DOHH2 (cell line): Measurements from ENCODE around the gene ZNF587.
"Not testable (repeated sequence)": the region's sequence is repeated elsewhere in the genome, so short reads cannot be mapped to it uniquely, and the experiment has no call there.

Source experiments
- H3F3A ChIP-seq: fragments of 200-600 bp; sonication (generic), shearing (Covaris generic); 2 replicates; pipeline ENCODE4 v1.6.0; 2016; ENCODE audit warnings: antibody characterized with exemption, mild to moderate bottlenecking; ENCODE audit not compliant: control insufficient read depth, insufficient read depth
- H3K27ac ChIP-seq: fragments of 200-600 bp; sonication (generic); 2 replicates; pipeline ENCODE4 v1.5.1; 2014; ENCODE audit warnings: low read depth, mild to moderate bottlenecking, low read length, moderate library complexity
- H3K27me3 ChIP-seq: fragments of 200-600 bp; sonication (generic); 2 replicates; pipeline ENCODE4 v1.6.1; 2014; ENCODE audit warnings: mild to moderate bottlenecking, low read length, mixed read lengths; ENCODE audit not compliant: control insufficient read depth
- H3K36me3 ChIP-seq: fragments of 200-600 bp; sonication (generic); 2 replicates; pipeline ENCODE4 v1.6.1; 2014; ENCODE audit warnings: mild to moderate bottlenecking, low read length, moderate library complexity, mixed read lengths; ENCODE audit not compliant: control insufficient read depth
- H3K4me1 ChIP-seq: fragments of 200-600 bp; sonication (generic); 2 replicates; pipeline ENCODE4 v1.6.1; 2014; ENCODE audit warnings: mild to moderate bottlenecking, low read length, mixed read lengths; ENCODE audit not compliant: control insufficient read depth
- H3K4me2 ChIP-seq: fragments of 200-600 bp; sonication (generic); 2 replicates; pipeline ENCODE4 v1.6.0; 2014; ENCODE audit warnings: mild to moderate bottlenecking, low read length, moderate library complexity
- H3K4me3 ChIP-seq: fragments of 200-600 bp; sonication (generic); 2 replicates; pipeline ENCODE4 v1.5.1; 2014; ENCODE audit warnings: mild to moderate bottlenecking, low read length, mixed read lengths
- H3K79me2 ChIP-seq: fragments of 200-600 bp; sonication (generic); 2 replicates; pipeline ENCODE4 v1.6.1; 2014; ENCODE audit warnings: mild to moderate bottlenecking, low read length, mixed read lengths; ENCODE audit not compliant: control insufficient read depth
- H3K9me2 ChIP-seq: fragments of 200-600 bp; sonication (generic); replicated peaks from 2 replicates; pipeline ENCODE4 v1.6.1; 2014; ENCODE audit warnings: mild to moderate bottlenecking, low read length, mixed read lengths; ENCODE audit not compliant: control insufficient read depth
- H3K9me3 ChIP-seq: fragments of 200-600 bp; sonication (generic); 2 replicates; pipeline ENCODE4 v1.6.1; 2014; ENCODE audit warnings: antibody characterized with exemption, low read length, mixed read lengths; ENCODE audit not compliant: control insufficient read depth, insufficient read depth
- H4K20me1 ChIP-seq: fragments of 200-600 bp; sonication (generic); 2 replicates; pipeline ENCODE4 v1.6.0; 2014; ENCODE audit warnings: low read depth, mild to moderate bottlenecking, antibody characterized with exemption, low read length, moderate library complexity; ENCODE audit not compliant: control insufficient read depth, insufficient read depth
- EZH2phosphoT487 ChIP-seq: fragments of 200-600 bp; sonication (generic); IDR thresholded peaks from 2 replicates; pipeline ENCODE4 v1.6.1; 2017; ENCODE audit warnings: borderline replicate concordance, mild to moderate bottlenecking, antibody characterized with exemption, low read length, moderate library complexity, mixed read lengths
- TF ChIP-seq, protein P1 (sequence below): fragments of 200-600 bp; sonication (generic); IDR thresholded peaks from one replicate; pipeline ENCODE4 v1.5.1; 2014; ENCODE audit warnings: antibody characterized with exemption, mild to moderate bottlenecking, low read depth, low read length; ENCODE audit not compliant: poor library complexity, severe bottlenecking

Gene ZNF587

DNA sequence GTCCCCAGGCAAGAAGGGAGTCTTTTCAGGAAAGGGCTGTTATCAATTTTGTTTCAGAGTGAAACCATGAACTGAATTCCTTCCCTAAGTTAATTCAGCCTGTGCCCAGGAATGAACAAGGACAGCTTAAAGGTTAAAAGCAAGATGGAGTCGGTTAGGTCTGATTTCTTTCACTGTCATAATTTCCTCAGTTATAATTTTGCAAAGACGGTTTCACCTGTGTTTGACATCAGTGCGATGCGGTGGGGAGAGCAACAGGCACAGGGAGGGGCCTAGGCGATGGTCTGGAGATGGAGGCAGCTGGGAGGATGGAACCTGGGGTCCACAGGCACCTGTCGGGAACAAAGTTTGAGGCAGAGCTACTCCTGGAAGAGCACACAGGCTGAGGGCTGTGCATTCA, 29.1 kb upstream of the ZNF587 start:
- Histone ChIP-seq H3F3A (no peaks in the 10 kb centered on the region), H3K4me2 (peak overlapping the region; percentile 73), H3K9me3 (peaks cover 3% of the 10 kb centered on the region; the same call in 1 of the 2 replicates), H3K79me2 (peaks cover 67% of the 10 kb centered on the region), H3K36me3 (peaks cover 51% of the 10 kb centered on the region), H3K27ac (no peak overlapping the region), H3K4me1 (peaks cover 15% of the 10 kb centered on the region), H3K9me2 (no peaks in the 10 kb centered on the region), H4K20me1 (no peaks in the 10 kb centered on the region), H3K27me3 (no peaks in the 10 kb centered on the region), H3K4me3 (peak overlapping the region; percentile 95)
- no peak for TF ChIP-seq EZH2phosphoT487
- TF ChIP-seq, protein P1, sequence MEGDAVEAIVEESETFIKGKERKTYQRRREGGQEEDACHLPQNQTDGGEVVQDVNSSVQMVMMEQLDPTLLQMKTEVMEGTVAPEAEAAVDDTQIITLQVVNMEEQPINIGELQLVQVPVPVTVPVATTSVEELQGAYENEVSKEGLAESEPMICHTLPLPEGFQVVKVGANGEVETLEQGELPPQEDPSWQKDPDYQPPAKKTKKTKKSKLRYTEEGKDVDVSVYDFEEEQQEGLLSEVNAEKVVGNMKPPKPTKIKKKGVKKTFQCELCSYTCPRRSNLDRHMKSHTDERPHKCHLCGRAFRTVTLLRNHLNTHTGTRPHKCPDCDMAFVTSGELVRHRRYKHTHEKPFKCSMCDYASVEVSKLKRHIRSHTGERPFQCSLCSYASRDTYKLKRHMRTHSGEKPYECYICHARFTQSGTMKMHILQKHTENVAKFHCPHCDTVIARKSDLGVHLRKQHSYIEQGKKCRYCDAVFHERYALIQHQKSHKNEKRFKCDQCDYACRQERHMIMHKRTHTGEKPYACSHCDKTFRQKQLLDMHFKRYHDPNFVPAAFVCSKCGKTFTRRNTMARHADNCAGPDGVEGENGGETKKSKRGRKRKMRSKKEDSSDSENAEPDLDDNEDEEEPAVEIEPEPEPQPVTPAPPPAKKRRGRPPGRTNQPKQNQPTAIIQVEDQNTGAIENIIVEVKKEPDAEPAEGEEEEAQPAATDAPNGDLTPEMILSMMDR = no peak

DNA sequence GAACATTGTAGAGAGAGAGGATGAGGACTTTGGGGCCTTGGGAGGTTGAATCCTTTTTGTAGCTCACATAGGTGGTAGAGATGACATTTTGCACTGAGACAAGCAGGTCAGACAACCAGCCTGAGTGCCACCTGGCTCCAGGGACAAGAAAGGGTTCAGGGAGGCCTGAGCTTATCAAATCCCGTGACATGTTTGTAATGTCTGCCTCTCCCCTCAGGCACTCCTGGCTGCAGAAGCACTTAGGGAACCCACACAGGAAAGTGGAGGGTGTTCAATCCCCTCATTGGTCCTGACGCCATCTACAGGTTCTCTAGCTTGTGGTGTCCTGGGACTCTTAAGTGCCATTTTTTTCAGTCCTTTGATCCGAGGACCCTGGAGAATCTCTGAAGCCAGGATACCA, 28.6 kb upstream of the ZNF587 start:
- not testable (repeated sequence) for H3K9me2 ChIP-seq, H4K20me1 ChIP-seq, H3K9me3 ChIP-seq, H3F3A ChIP-seq, H3K27ac ChIP-seq, H3K27me3 ChIP-seq
- Histone ChIP-seq H3K79me2 (peaks cover 72% of the 10 kb centered on the region), H3K4me3 (peak overlapping the region; percentile 95), H3K36me3 (peaks cover 56% of the 10 kb centered on the region), H3K4me1 (peaks cover 15% of the 10 kb centered on the region), H3K4me2 (peak overlapping the region; percentile 73; the same call in 1 of the 2 replicates)

DNA sequence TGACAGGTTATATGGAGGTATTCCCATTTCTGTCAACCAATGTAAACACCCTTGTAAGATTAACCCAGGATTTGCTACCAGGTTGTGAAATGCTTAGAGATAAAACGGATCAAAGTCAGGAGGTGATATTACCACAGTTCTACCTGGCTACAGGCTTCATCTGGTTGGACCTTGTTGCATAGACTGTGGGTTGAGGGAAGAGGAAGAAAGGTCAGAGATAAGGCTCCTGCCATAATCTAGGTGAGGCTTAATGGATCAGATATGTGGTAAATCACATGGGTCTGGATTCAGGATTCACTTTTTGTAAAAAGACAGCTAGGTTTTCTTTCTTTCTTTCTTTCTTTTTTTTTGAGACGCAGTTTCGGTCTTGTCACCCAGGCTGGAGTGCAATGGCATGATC, 28.2 kb upstream of the ZNF587 start:
- H3K9me2 ChIP-seq, H3K9me3 ChIP-seq, H3K4me3 ChIP-seq, H3K4me2 ChIP-seq, H4K20me1 ChIP-seq, H3K27ac ChIP-seq, H3F3A ChIP-seq, H3K27me3 ChIP-seq: not testable (repeated sequence)
- Histone ChIP-seq H3K4me1 (peaks cover 15% of the 10 kb centered on the region), H3K79me2 (peaks cover 76% of the 10 kb centered on the region), H3K36me3 (peaks cover 60% of the 10 kb centered on the region)

DNA sequence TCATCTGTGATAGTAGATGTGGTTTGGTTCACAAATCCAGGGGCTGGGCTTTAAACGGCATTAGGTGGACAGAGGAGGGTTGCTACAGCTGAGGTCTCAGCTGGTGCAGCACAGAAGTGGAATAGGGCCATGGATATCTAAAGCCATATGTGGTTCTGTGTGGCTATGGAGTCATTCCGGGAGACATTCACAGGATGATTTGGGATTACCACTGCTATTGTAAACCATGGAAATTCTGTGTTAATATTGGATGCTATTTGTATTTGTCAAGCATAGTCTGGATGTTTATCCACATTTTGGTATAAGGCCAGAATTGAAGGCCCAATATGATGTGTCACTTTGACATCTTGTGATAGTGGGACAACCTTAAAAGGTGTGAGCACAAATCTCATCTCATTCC, 26.5 kb upstream of the ZNF587 start:
- not testable (repeated sequence) for H3K27me3 ChIP-seq, H3K9me3 ChIP-seq, H3K27ac ChIP-seq, H3K4me3 ChIP-seq, H3K9me2 ChIP-seq, H3F3A ChIP-seq, H4K20me1 ChIP-seq, H3K4me2 ChIP-seq
- Histone ChIP-seq H3K4me1 (peaks cover 15% of the 10 kb centered on the region), H3K36me3 (peaks cover 66% of the 10 kb centered on the region), H3K79me2 (peaks cover 86% of the 10 kb centered on the region)

DNA sequence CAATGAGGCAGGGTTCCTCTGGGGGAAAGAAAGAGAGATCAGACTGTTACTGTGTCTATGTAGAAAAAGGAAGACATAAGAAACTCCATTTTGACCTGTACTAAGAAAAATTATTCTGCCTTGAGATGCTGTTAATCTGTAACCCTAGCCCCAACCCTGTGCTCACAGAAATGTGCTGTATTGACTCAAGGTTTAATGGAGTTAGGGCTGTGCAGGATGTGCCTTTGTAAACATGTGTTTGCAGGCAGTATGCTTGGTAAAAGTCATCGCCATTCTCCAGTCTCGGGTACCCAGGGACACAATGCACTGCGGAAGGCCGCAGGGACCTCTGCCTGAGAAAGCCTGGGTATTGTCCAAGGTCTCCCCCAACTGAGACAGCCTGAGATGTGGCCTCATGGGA, 26.1 kb upstream of the ZNF587 start:
- H3K4me3 ChIP-seq, H3K4me2 ChIP-seq: not testable (repeated sequence)
- H3K36me3 ChIP-seq = peaks cover 67% of the 10 kb centered on the region

More for the DNA sequence above, 26.1 kb upstream of the ZNF587 start:
- H3K9me2 ChIP-seq, H4K20me1 ChIP-seq, H3K27me3 ChIP-seq, H3K27ac ChIP-seq, H3K9me3 ChIP-seq, H3F3A ChIP-seq: not testable (repeated sequence)
- Histone ChIP-seq H3K4me1 (peaks cover 11% of the 10 kb centered on the region), H3K79me2 (peaks cover 89% of the 10 kb centered on the region)
